Gastroesophageal sphincter (tissue), 4 donors: ENCODE data around the gene RGL1. TPM values are rescaled to one million over a fixed set of nuclear protein-coding genes. Genes with fewer than 3 reads are reported as not detected.

Source experiments
- ATAC-seq: fragments of 150-250 bp; one replicate; pipeline ENCODE4 v1.9.1; 2016; ENCODE audit warnings: mild to moderate bottlenecking, moderate library complexity
- H3K27ac ChIP-seq, 4 donors: fragments of 200-600 bp; sonication (generic) in 3 of 4; 1 replicate in 3 of 4; 2 replicates in 1 of 4; pipeline ENCODE4 v1.5.1; 2016 to 2019
- H3K27me3 ChIP-seq: fragments of 200-600 bp; sonication (generic); one replicate; pipeline ENCODE4 v1.5.1; 2019
- H3K36me3 ChIP-seq, 2 donors: fragments of 200-600 bp; sonication (generic); one replicate each; pipeline ENCODE4 v1.5.1; 2019; ENCODE audit warnings: control low read depth in 1 of 2
- H3K4me1 ChIP-seq, 3 donors: fragments of 200-600 bp; sonication (generic); 1 replicate in 2 of 3; 2 replicates in 1 of 3; pipeline ENCODE4 v1.5.1; 2016 to 2019; ENCODE audit warnings: control low read depth in 2 of 3
- H3K4me3 ChIP-seq, 2 donors: fragments of 200-600 bp; sonication (generic); one replicate each; pipeline ENCODE4 v1.5.1; 2019; ENCODE audit warnings: mild to moderate bottlenecking in 1 of 2, moderate library complexity in 1 of 2
- H3K9me3 ChIP-seq, 3 donors: fragments of 200-600 bp; sonication (generic); one replicate each; pipeline ENCODE4 v1.5.1; 2017 to 2019; ENCODE audit warnings: control low read depth in 2 of 3
- CTCF ChIP-seq, 4 experiments: fragments of 200-600 bp in 2 of 4; fragments of 450-650 bp in 2 of 4; sonication (generic) in 1 of 4; IDR thresholded peaks; one replicate each; pipeline ENCODE4 v1.5.1; 2017 to 2019; ENCODE audit warnings: antibody characterized with exemption in 4 of 4, mild to moderate bottlenecking in 2 of 4, moderate library complexity in 2 of 4
- EP300 ChIP-seq: sonication (generic); formaldehyde crosslinking; IDR thresholded peaks from one replicate; pipeline ENCODE4 v1.6.1; 2017; ENCODE audit warnings: antibody characterized with exemption, mild to moderate bottlenecking
- POLR2A ChIP-seq, 2 donors: fragments of 450-650 bp; IDR thresholded peaks; one replicate each; pipeline ENCODE4 v1.6.1; 2017; ENCODE audit warnings: antibody characterized with exemption in 2 of 2, mild to moderate bottlenecking in 2 of 2, moderate library complexity in 1 of 2
- POLR2AphosphoS5 ChIP-seq: sonication (generic); formaldehyde crosslinking; IDR thresholded peaks from one replicate; pipeline ENCODE4 v1.6.1; 2017; ENCODE audit warnings: antibody characterized with exemption
- WGBS, 2 donors: methylation state at CpG; one replicate each; pipeline ENCODE4 v1.1.5; 2018; ENCODE audit warnings: low coverage in 1 of 2; 5-methylcytosine and 5-hydroxymethylcytosine counted together
- total RNA-seq, 4 donors: library from RNA; depleted of rRNA; stranded (reverse); fragments of >200 nt; gene quantifications; one replicate each; pipeline ENCODE4 v1.1.0, GENCODE V29; 2016

RGL1 gene
- total RNA-seq, 4 donors from 2014 or later = 31.3 to 57.8 (median 38.9) TPM

- 69 to 76% methylated on average over 3 of the region's 3 CpGs for WGBS, 2 donors
- no peak for ATAC-seq
- no peak overlapping the region for H3K27ac ChIP-seq
- TF ChIP-seq POLR2A (IDR thresholded peaks at IDR 0.05) = no peak
- TF ChIP-seq EP300 = no peak
- TF ChIP-seq CTCF (IDR thresholded peaks at IDR 0.05) = no peak
- no peak for TF ChIP-seq POLR2AphosphoS5
- H3K36me3 ChIP-seq = peaks cover 0 to 94% of the 10 kb centered on the region in 2 donors
- H3K4me3 ChIP-seq = no peak overlapping the region
- H3K4me1 ChIP-seq = peaks cover 0 to 8% (median 2%) of the 10 kb centered on the region in 3 donors
- no peaks in the 10 kb centered on the region for H3K27me3 ChIP-seq
- H3K9me3 ChIP-seq = no peaks in the 10 kb centered on the region
Observed at GRCh38 chr1:183920651-183921050, 115.7 kb downstream of the RGL1 start.

DNA sequence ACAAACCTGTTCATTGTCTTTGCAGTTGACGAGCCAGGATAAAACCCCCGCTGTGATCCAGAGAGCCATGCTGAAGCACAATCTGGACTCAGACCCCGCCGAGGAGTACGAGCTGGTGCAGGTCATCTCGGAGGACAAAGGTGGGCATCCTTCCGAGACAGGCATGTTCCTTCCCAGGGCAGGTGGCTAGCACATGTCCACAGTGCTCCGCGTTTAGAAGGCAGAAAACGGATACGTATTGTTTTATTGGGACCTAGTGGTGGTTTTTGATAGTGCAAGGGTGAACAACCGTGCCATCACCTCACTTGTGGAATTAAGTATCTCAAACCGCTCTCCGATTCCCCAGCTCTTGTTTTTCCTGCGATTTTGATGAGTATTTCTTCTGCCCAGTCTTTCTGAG is 117.3 kb downstream of the RGL1 start:
- H3K4me1 ChIP-seq = no peaks in the 10 kb centered on the region
- no peak overlapping the region for H3K27ac ChIP-seq
- peaks cover 0 to 100% of the 10 kb centered on the region in 2 donors for H3K36me3 ChIP-seq
- WGBS, 2 donors = 90 to 92% methylated on average over 9 to 12 of the region's 15 CpGs
- H3K4me3 ChIP-seq = no peak overlapping the region
- no peaks in the 10 kb centered on the region for H3K9me3 ChIP-seq
- no peak for TF ChIP-seq EP300
- TF ChIP-seq POLR2A (IDR thresholded peaks at IDR 0.05) = no peak
- TF ChIP-seq CTCF (IDR thresholded peaks at IDR 0.05) = no peak
- TF ChIP-seq POLR2AphosphoS5 = no peak
- no peak for ATAC-seq
- H3K27me3 ChIP-seq = no peaks in the 10 kb centered on the region

DNA sequence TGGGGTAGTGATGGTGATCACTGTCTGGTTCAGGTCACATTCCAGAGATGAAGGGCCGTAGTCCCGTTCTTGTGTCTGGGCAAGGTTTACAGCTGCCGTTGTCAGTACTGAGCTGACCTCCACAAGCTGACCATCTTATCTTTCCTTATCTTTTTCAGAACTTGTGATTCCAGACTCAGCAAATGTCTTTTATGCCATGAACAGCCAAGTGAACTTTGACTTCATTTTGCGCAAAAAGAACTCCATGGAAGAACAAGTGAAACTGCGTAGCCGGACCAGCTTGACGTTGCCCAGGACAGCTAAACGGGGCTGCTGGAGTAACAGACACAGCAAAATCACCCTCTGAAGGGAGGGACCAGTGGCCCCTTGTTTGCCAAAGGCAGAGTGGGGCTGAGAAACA is 121.0 kb downstream of the RGL1 start:
- peaks cover 0 to 88% of the 10 kb centered on the region in 2 donors for H3K36me3 ChIP-seq
- H3K4me3 ChIP-seq = no peak overlapping the region
- no peak for ATAC-seq
- WGBS, 2 donors = 64 to 70% methylated on average over 6 to 7 of the region's 8 CpGs
- peaks cover 0 to 1% (median 0%) of the 10 kb centered on the region in 3 donors for H3K4me1 ChIP-seq
- no peaks in the 10 kb centered on the region for H3K27me3 ChIP-seq
- no peaks in the 10 kb centered on the region for H3K9me3 ChIP-seq
- H3K27ac ChIP-seq = no peak overlapping the region
- no peak for TF ChIP-seq EP300
- no peak for TF ChIP-seq POLR2A (IDR thresholded peaks at IDR 0.05)
- no peak for TF ChIP-seq CTCF (IDR thresholded peaks at IDR 0.05)
- no peak for TF ChIP-seq POLR2AphosphoS5

DNA sequence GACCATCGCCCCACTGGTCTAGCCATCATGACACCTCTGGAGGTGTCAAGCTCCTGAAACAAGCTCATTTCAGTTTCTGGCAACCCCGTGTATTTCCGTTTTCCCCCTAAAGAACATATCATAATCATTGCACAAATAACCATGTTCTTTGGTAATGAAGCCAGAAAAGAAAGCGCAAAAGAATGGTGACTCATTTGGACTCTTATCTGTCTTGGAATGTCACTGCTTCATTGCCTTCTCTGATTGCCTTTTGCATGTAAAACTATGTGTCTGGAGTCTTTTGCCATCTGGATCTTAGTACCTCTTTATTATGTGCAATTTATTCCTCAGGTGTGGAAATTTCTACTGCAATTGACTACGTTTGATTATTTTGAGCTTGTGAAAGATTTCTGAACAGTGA is 122.1 kb downstream of the RGL1 start:
- Histone ChIP-seq H3K4me3 (no peak overlapping the region), H3K36me3 (peaks cover 0 to 78% of the 10 kb centered on the region in 2 donors), H3K4me1 (peaks cover 0 to 11% (median 3%) of the 10 kb centered on the region in 3 donors), H3K9me3 (no peaks in the 10 kb centered on the region), H3K27ac (no peak overlapping the region), H3K27me3 (no peaks in the 10 kb centered on the region)
- ATAC-seq = peak; percentile 44
- TF ChIP-seq CTCF (IDR thresholded peaks at IDR 0.05) (no peak), POLR2A (IDR thresholded peaks at IDR 0.05) (no peak), EP300 (no peak), POLR2AphosphoS5 (no peak)
- WGBS, 2 donors = 70 to 93% methylated on average over 3 to 4 of the region's 5 CpGs

- peak; percentile 11 for ATAC-seq
- TF ChIP-seq POLR2A (IDR thresholded peaks at IDR 0.05) = no peak
- TF ChIP-seq EP300 = no peak
- TF ChIP-seq CTCF (IDR thresholded peaks at IDR 0.05) = no peak
- no peak for TF ChIP-seq POLR2AphosphoS5
- peak overlapping the region in 1 of 2 donors; percentile 17 for H3K4me3 ChIP-seq
- peaks cover 0 to 32% (median 3%) of the 10 kb centered on the region in 3 donors for H3K4me1 ChIP-seq
- H3K9me3 ChIP-seq = no peaks in the 10 kb centered on the region
- H3K36me3 ChIP-seq = peaks cover 0 to 30% of the 10 kb centered on the region in 2 donors
- 35 to 59% methylated on average over 2 of the region's 2 CpGs for WGBS, 2 donors
- H3K27ac ChIP-seq = peak overlapping the region in 3 of 4 donors; percentile 51 to 59 (median 59)
- H3K27me3 ChIP-seq = no peaks in the 10 kb centered on the region
Observed at GRCh38 chr1:183931646-183932271, 126.8 kb downstream of the RGL1 start.
